Loucy (cell line): ENCODE results near the gene BTBD9.

Source experiments
- H2AFZ ChIP-seq: fragments of 200-600 bp; sonication (generic); 2 replicates; pipeline ENCODE4 v1.6.0; 2016; ENCODE audit warnings: antibody characterized with exemption, mild to moderate bottlenecking, low read length, moderate library complexity
- H3F3A ChIP-seq: fragments of 200-600 bp; 2 replicates; pipeline ENCODE4 v1.6.0; 2016; ENCODE audit warnings: antibody characterized with exemption, low read depth, mild to moderate bottlenecking
- H3K27me3 ChIP-seq: fragments of 200-600 bp; sonication (generic); 2 replicates; pipeline ENCODE4 v1.6.1; 2014; ENCODE audit warnings: low read length, mild to moderate bottlenecking; ENCODE audit not compliant: insufficient read depth, poor library complexity, severe bottlenecking
- H3K36me3 ChIP-seq: fragments of 200-600 bp; sonication (generic); 2 replicates; pipeline ENCODE4 v1.6.1; 2016; ENCODE audit warnings: low read length; ENCODE audit not compliant: insufficient read depth
- H3K4me1 ChIP-seq: fragments of 200-600 bp; sonication (generic); 2 replicates; pipeline ENCODE4 v1.5.1; 2014; ENCODE audit warnings: low read length, mild to moderate bottlenecking; ENCODE audit not compliant: insufficient read depth, poor library complexity, severe bottlenecking
- H3K4me2 ChIP-seq: fragments of 200-600 bp; sonication (generic); 2 replicates; pipeline ENCODE4 v1.6.0; 2014; ENCODE audit warnings: antibody characterized with exemption, low read length, low read depth, mild to moderate bottlenecking; ENCODE audit not compliant: poor library complexity, severe bottlenecking
- H3K4me3 ChIP-seq: fragments of 200-600 bp; sonication (generic); 2 replicates; pipeline ENCODE4 v1.5.1; 2014; ENCODE audit warnings: low read length, mild to moderate bottlenecking, mixed read lengths; ENCODE audit not compliant: poor library complexity, severe bottlenecking
- H3K79me2 ChIP-seq: fragments of 200-600 bp; sonication (generic); 2 replicates; pipeline ENCODE4 v1.6.1; 2014; ENCODE audit warnings: low read length; ENCODE audit not compliant: insufficient read depth
- H3K9ac ChIP-seq: fragments of 200-600 bp; sonication (generic); 2 replicates; pipeline ENCODE4 v1.6.0; 2014; ENCODE audit warnings: mild to moderate bottlenecking, low read depth, low read length, moderate library complexity; ENCODE audit not compliant: poor library complexity, severe bottlenecking
- H3K9me2 ChIP-seq: fragments of 200-600 bp; sonication (generic); replicated peaks from 2 replicates; pipeline ENCODE4 v1.6.1; 2016; ENCODE audit warnings: low read depth, low read length, mixed read lengths
- H3K9me3 ChIP-seq: fragments of 200-600 bp; sonication (generic); 2 replicates; pipeline ENCODE4 v1.6.1; 2014; ENCODE audit warnings: mild to moderate bottlenecking, antibody characterized with exemption, low read length, low read depth; ENCODE audit not compliant: insufficient read depth
- H4K20me1 ChIP-seq: fragments of 200-600 bp; sonication (generic); 2 replicates; pipeline ENCODE4 v1.6.0; 2014; ENCODE audit warnings: antibody characterized with exemption, low read length, mild to moderate bottlenecking; ENCODE audit not compliant: insufficient read depth, poor library complexity, severe bottlenecking
- CTCF ChIP-seq: fragments of 200-600 bp; sonication (generic); conservative IDR thresholded peaks from 2 replicates; pipeline ENCODE4 v1.5.1; 2014; ENCODE audit warnings: mild to moderate bottlenecking, antibody characterized with exemption, low read length
- EZH2phosphoT487 ChIP-seq: fragments of 200-600 bp; IDR thresholded peaks from 2 replicates; pipeline ENCODE4 v1.6.1; 2018; ENCODE audit warnings: antibody characterized with exemption, mild to moderate bottlenecking, moderate library complexity, borderline replicate concordance

BTBD9 gene

GRCh38 chr6:38244869-38245268, 394.9 kb downstream of the BTBD9 start:
- Histone ChIP-seq H3K27me3 (no peaks in the 10 kb centered on the region), H3K9me2 (no peaks in the 10 kb centered on the region), H4K20me1 (no peaks in the 10 kb centered on the region), H3K9me3 (no peaks in the 10 kb centered on the region), H3K4me3 (no peak overlapping the region), H3K9ac (no peak overlapping the region), H3F3A (no peaks in the 10 kb centered on the region), H3K4me1 (peaks cover 2% of the 10 kb centered on the region), H2AFZ (no peak overlapping the region), H3K36me3 (no peaks in the 10 kb centered on the region), H3K79me2 (no peaks in the 10 kb centered on the region), H3K4me2 (no peak overlapping the region)
- no peak for TF ChIP-seq CTCF

GRCh38 chr6:38241200-38241871, 398.4 kb downstream of the BTBD9 start:
- Histone ChIP-seq H3K9me3 (no peaks in the 10 kb centered on the region), H3K27me3 (no peaks in the 10 kb centered on the region), H3K79me2 (no peaks in the 10 kb centered on the region), H2AFZ (no peak overlapping the region), H3K36me3 (no peaks in the 10 kb centered on the region), H3K9ac (no peak overlapping the region), H3F3A (no peaks in the 10 kb centered on the region), H4K20me1 (no peaks in the 10 kb centered on the region), H3K4me2 (no peak overlapping the region), H3K9me2 (no peaks in the 10 kb centered on the region), H3K4me1 (peaks cover 6% of the 10 kb centered on the region), H3K4me3 (no peak overlapping the region)
- TF ChIP-seq EZH2phosphoT487 = no peak
- no peak for TF ChIP-seq CTCF

GRCh38 chr6:38239719-38240451, 399.8 kb downstream of the BTBD9 start:
- Histone ChIP-seq H3K36me3 (no peaks in the 10 kb centered on the region), H3K9me3 (no peaks in the 10 kb centered on the region), H3K79me2 (no peaks in the 10 kb centered on the region), H4K20me1 (no peaks in the 10 kb centered on the region), H3K27me3 (no peaks in the 10 kb centered on the region), H3K4me1 (peaks cover 14% of the 10 kb centered on the region), H3F3A (no peaks in the 10 kb centered on the region), H3K9me2 (no peaks in the 10 kb centered on the region), H3K4me2 (no peak overlapping the region), H3K9ac (no peak overlapping the region), H3K4me3 (no peak overlapping the region), H2AFZ (no peak overlapping the region)
- TF ChIP-seq CTCF (no peak), EZH2phosphoT487 (no peak)
